Stimulated activated CD4-positive, alpha-beta T cell treated with anti-CD3 and anti-CD28 coated beads, TNF-alpha, amount 100 ng/mL, for 24 hours (primary cell): ENCODE data around the gene LGI1.
"Not testable (repeated sequence)": the region's sequence is repeated elsewhere in the genome, so short reads cannot be mapped to it uniquely, and the experiment has no call there.

Source experiments
- DNase-seq, 3 experiments: peaks; one replicate each; pipeline ENCODE4 v3.0.0-alpha.2; 2020; ENCODE audit warnings: low read depth in 3 of 3

LGI1 gene

DNA sequence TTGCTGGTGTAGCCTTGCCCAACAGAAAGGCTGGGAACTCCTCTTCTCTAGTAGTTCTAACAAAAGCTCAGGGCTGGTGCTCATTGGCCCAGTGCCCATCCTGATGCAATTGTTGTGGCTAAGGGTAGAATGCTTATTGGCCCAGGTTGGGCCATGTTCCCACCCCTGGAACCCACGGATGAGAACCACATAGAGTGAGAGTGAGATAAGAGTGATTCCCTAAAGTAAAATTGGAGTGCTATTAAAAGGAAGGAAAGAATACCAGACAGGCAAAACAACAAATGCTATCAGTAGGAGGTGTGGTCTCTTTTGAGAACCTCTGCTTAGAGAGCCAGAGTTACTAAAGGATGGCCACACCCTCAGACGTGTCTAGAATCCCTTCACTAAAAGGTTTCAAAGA lies 49.2 kb downstream of the LGI1 start:
- DNase-seq: no peak

DNA sequence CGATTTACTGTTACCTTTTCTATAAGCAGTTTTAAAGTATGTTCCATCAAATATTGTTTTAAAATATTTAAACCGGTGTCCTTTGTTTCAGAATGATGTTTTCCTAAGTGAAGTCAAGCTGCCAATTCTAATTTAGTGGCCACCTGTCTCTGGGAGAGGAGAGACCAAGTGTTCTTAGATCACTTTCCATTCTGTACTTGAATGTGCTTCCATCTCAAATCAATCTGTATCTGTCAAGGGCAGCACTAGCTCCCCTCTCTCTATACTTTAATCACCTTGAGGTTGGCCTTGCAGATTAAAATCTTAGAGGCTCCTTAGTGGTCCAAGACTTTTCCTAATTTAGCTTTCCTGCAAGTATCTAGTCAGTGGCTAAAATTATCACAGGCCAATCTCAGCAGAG lies 49.6 kb downstream of the LGI1 start:
- no peak for DNase-seq

DNA sequence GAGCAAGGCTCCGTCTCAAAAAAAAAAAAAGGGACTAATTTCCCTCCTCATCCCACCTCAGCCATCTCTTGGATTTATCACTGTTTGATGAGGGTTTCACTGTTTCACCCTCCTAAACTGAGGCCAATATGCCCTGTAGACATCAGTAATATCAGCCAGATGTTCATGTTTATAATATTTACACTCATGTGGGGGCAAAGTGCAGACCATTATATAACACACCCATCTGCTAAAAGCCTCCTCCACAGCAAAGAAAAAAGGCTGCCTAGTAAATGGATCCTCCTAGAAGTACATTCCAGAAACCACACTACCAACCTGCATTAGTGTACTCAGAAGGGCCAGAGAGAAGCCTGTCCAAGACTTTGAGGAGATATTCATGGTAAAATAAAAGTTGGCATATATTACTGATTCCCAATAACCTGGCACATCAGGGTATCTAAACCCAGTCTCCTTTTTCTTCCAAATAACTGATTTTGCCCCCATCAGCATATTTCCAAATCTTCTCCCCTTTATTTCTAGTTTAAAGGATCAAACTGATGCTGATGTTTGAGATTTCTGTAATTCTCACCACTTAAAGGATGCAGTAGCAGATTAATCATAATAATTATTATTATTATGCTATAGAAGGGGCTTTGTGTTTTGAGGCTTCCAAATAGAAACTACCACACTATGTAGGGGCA lies 55.1 kb downstream of the LGI1 start:
- DNase-seq: no peak

DNA sequence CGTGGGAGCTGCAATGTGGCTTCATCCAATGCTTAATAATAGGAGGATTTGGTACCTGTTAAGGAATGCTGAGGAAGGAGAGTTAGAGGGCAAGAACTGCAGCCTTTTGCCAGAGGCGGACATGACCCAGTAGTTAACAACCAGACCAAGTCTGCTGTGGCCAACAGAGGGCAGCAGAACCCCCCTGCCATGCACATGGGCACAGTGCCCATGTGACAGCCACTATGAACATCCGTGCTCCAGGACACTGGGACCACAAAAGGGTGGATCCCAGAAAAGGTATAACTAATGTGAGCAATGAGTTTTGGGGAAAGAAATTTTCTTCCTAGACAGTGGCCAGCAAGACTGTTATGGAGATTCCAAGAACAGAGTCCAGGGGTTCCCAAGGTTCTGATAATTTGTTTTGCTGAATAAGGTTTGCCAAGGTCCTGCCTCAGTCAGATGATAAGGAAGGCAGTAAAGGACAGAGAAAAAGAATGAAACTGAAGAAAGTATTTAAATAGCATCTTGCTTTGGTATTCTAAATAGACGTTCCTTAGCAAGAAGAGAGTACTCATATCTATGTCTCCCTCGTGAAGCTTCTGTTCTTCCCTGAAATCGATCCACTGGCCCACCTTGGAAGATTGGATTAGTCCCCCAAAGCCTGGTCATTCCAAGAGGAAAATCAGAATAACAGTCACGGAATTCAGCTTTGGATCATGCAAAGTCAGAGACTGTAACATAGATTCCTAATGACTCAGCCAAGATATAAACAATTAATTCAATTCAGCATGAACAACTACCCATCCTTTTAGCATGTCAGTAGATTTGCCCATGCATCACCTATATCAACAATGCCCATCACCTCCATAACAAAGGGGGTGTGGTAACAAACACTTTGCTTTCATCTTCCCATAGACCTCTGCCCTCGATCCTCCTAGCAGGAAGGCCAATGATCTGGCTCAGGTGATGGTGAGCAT lies 56.0 kb downstream of the LGI1 start:
- DNase-seq: peak in 2 of 3 experiments; percentile 8 to 58

DNA sequence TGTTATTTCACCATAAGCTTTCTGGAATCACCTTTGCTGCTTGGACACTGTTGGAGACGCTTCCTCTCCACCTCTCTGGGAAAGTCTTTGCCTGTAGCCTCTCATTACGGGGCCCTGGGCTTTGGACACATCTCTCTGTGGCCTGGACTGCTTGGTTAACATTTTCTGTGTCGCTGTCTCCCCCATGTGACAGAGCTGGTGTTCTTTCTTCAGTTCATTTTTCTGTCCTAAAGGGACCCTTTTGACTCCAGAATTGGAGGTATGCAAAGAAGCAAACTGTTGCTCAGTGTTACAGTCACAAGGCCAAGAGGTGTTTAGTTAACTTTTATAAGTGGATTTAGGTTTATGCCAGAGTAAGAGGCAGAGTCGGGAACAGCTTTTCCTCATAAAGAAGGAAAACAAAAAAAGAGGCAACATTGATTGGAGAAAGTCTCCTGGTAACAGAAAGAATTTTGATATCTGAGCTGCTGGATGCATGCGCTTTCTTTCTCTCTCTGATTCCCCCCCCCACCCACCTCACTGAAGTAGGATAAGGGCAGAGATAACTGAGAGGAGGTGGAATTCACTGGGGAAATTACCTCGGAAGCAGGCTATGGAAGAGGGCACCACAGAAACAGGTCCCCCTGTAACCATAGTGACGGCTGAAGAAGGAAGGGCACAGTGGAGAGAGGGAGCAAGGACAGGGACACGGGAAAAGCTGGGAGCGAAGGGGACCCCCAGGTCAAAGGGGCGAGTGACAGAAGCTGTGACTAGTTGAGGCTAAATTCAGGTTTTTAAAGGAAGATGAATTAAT lies 57.8 kb downstream of the LGI1 start:
- no peak for DNase-seq

DNA sequence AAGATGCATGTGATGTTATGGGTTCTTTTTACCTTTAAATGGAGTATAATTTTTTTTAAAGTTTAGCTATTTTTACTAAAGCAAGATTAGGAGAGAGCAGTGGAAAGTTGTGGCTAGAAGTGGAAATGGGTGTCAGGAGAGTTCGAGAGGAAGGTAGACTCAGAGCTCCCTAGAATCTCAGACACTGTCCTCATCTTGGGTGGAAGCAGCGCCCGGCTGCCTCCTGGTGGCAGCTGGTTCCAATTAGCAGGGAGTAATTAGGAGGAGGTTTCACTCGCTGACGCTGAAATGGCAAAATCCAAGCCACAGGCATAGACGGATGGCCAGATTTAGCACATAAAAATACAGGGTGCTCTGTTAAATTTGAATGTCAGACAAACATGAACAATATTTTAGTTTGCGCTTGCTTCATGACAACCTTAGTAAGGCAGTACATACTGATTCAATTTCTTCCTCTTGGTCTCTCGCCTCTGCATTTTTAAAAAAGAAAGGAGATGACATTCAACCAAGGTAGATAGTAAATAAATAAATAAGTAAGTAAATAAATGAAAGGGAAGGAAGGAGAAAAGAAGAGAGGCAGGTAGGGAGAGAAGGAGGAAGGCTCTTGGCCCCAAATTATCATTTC lies 58.5 kb downstream of the LGI1 start:
- peak in 1 of 3 experiments; percentile 42 for DNase-seq

DNA sequence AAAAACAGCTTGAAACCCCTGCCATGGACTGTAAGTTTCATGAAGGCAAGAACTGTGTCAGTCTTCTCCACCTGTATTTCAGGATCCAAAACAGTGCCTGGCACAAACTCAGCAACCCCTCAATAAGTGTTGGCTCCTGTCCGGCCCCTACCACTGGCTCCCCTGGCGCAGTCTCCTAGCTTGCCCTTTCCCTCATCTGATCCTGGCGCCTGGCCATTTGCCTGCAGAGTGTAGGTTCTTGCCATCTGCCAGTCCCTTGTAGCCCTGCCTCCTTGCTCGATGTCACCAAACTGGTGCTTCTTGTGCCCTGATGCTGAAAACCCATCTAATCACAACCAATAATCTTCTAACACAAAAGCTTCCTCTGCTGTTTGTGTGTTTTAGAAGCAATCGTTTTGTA lies 60.4 kb downstream of the LGI1 start:
- DNase-seq: no peak

DNA sequence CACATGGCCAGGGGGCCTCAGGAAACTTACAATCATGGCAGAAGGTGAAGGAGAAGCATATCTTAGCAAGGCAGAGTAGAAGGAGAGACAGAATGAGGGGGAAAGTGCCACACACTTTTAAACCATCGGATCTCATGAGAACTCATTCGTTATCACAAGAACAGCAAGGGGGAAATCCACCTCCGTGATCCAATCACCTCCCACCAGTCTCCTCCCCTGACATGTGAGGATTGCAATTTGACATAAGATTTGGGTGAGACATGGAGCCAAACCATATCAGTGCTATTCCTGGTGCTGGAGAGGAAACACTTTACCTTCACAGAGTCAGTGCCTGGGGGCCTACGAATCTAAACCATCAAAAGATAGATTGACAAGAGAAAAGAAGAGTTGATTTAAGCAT lies 61.8 kb downstream of the LGI1 start:
- no peak for DNase-seq

DNA sequence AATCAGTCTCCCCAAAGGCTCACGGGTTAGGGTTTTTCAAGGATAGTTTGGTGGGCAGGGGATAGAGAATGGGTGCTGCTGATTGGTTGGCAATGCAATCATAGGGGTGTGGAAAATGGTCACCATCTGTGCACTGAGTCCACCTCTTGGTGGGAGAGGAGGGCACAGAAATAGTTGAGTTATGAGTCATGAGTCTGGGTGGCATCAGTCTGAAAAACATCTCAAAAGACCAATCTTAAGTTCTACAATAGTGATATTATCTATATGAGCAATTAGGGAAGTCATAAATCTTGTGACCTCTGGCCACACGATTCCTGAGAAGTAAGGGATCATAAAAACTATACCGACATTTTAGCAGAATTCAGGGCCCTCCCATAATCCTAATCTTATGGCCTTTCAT lies 62.7 kb downstream of the LGI1 start:
- no peak for DNase-seq

DNA sequence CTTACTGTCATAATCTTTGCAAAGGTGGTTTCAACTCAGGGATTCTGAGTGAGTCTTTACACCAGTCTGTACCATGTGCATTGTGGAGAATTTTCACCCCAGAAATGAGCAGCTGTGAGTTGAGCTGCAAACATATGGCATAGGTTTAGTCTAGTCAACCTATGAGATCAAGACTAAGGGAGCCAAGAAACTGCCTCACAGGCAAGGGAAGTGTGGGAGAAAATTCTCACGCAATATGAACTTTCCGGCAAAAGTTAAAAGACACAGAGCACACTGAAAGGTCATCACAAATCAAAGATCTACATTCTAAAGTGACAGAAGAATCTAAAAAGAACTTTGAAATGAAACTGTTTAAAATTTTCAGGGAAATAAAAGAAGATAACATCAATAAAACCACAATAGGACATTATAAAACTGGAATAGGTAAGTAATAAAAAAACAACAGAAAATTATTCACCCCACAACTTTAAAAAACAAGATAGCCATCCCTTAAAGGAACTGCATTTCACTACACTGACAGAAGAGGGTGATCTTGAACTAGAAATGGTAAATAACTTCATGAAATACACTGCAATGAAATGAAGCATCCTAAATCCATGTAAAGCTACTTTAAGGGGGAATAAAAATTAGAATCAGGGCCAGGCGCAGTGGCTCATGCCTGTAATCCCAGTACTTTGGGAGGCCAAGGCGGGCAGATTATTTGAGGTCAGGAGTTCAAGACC lies 63.5 kb downstream of the LGI1 start:
- DNase-seq: no peak

DNA sequence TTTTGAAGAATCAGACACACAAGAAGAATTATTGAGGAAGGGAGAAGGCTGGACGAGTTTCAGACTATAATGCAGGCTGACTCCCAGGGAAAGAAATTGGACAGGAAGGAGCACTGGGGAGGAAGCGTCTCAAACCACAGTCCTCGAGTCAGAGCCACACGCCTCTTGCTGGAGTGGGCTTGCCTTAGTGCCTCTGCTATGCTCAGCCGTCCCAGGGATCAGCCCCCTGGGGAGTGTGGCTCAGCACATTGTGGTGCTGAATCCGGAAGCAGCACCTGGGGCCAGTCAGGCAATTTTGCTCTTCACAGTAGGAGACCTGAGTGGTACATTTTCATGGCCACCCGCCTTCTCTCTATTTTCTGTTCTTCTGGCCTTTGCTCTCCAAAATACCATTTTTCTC lies 68.6 kb downstream of the LGI1 start:
- no peak for DNase-seq

DNA sequence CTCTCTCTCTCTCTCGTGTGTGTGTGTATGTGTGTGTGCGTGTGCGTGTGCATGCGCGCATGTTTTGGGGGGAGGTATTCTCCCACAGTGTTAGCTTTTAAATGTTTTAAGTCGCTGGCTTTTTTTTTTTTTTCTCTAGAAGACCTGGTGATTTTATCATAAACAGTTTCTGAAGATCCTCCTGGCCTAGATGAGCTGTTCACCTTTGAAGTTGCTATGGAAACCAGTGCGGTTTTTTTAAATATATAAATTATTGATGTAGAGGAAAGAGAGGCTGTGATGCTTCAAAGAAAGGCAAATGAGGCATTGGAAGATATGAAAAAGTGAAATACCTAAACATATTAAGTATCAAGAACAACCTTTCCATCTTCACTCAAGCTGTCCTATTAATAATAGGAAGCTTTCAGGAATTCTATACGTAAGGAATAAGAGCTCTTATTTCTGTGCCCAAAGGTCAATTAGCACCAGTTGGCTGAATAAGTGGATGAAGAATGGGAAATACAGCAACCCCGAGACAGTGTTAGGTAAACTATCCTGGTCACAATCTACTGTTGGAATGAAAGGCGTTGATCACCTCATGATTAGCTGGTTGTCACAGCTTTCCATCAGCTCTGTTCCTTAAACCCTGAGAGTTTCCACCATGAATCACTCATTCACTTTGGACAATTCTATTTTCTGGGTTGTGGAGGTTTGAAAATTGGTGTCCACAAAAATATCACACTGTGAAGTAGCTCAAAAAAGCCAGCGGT lies 69.5 kb downstream of the LGI1 start:
- DNase-seq: no peak

DNA sequence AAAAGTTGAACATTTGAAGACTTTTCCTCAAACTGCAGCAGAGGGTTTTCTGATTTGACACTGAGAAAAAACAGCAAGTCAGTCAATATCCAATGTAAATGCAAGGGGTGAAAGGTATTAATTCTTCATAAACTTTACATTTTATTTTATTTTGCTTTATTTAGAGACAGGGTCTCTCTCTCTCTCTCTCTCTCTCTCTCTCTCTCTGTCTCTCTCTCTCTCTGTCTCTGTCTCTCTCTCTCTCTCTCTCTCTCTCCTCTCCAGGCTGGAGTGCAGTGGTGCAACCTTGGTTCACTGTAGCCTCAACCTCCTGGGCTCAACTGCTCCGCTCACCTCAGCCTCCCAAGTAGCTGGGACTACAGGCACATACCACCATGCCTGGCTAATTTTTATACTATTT lies 73.3 kb downstream of the LGI1 start:
- not testable (repeated sequence) for DNase-seq

DNA sequence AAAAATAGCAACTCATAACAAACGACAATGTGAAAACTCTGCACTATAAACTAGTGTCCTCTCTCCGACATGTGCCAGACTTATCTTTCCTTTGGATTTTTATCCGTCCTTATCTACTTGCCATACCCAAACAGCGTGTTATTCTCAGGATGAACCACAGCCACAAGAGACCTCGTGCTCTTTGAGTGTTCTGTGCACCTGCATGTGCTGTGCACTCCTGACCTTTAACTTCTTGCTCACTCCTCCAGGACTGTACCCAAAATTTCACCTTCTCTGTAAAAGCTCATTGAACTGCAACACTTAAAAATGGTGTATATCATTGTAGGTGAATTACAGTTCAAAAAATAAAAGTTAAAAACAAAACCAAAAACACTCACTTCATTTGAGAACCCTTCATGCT lies 78.0 kb downstream of the LGI1 start:
- DNase-seq: no peak

DNA sequence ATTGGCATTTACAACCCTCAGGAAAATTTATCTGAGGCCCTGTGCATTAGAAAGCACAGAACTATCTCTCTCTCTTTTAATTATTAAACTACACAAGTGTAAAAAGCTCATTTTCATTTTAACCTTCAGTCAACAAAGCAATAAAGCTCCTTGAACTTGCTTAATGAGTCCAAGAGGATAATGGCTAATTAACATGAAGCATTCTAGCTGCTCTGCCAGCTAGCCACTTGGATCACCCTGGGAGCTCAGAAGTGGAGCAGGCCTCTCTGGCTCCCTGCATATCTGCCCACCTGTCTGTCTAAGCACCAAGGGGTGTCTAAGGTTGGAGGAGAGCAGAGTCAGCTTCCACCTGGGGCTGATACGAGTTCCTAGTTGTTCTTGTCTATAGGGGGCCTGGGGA lies 80.1 kb downstream of the LGI1 start:
- no peak for DNase-seq

DNA sequence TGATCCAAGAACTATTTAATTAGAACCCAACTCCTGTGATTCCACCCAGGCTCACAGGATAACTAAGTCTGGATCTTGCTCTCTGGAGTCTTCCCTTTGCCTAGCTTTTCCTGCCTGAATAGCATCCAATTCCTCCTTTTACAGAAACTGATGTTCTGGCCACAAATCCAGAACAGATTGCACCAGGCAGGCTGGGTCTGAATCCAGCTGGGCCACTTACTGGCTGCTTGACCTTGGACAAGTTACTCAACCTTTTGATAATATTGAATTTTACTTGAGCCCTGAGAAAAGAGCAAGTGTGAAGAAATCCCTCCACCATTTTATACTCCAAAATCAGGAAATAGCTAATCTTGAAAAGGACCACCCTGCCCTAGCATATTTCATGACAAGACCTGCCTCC lies 80.5 kb downstream of the LGI1 start:
- no peak for DNase-seq

DNA sequence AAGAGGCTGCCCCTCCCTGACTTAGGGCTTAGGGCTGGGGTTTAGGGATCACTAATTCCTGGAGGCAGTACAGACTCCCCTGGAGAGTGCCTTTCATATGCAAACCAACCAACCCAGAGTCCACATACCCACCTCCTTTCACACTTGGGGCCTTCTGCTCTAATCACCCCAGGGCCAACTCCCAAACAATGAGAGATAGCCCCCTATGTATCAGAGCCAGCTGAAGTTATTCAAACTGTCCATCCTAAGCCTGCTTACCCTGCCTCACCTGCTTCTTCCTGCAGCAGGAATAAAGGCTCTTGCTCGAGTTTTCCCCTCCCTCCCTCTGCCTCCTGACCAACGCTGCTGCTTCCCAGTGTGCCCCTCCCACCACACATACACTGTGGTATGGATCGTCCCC lies 84.2 kb downstream of the LGI1 start:
- DNase-seq: no peak

DNA sequence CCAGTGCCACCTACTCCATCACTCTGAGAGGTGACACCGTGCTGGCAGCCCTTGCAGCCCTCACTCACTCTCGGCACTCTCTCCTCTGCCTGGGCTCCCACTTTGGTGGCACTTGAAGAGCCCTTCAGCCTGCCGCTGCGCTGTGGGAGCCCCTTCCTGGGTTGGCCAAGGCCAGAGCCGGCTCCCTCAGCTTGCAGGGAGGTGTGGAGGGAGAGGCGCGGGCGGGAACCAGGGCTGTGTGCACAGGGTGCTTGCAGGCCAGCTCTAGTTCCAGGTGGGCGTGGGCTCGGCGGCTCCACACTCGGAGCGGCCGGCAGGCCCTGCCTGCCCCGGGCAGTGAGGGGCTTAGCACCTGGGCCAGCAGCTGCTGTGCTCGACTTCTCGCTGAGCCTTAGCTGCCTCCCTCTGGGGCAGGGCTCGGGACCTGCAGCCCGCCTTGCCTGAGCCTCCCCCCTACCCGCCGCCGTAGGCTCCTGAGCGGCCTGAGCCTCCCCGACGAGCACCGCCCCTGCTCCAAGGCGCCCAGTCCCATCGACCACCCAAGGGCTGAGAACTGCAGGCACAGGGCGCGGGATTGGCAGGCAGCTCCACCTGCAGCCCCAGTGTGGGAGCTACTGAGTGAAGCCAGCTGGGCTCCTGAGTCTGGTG lies 87.4 kb downstream of the LGI1 start:
- DNase-seq: no peak
